Renal cortex interstitium (tissue), 11 donors: ENCODE results near the gene SLC17A4. TPM values are rescaled to one million over a fixed set of nuclear protein-coding genes. Genes with fewer than 3 reads are reported as not detected.

Experiments
- DNase-seq, 11 donors: peaks; one replicate each; pipeline ENCODE4 v3.0.0-alpha.2; 2013; ENCODE audit warnings: low read depth in 9 of 11, low spot score in 4 of 11; ENCODE audit errors: extremely low read depth in 1 of 11
- polyA plus RNA-seq, 3 donors: library from polyadenylated mRNA; unstranded; fragments of 120-200 nt; gene quantifications; one replicate each; pipeline ENCODE4 v1.2.1, GENCODE V29; 2013; ENCODE audit not compliant: insufficient read length in 3 of 3

SLC17A4 gene
- polyA plus RNA-seq, 3 donors, result 1.2 to 2.5 (median 1.6) TPM

DNA sequence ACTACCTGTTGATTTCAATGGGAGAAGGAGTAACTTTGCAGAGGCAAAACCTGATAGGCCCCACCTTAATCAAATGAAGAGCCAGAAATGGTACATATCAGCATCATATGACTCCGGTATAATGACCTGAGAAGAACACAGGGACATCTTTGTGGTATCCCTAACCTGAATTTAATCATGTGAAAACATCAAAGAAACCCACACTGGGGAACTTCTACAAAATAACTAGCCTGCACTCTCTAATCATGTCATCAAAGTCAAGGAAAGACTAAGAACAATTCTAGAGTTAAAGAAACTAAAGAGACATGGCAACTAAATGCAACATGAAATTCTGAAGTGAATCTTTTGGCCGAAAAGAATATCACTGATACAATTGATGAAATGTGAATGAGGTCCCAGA, 34.9 kb downstream of the SLC17A4 start:
- DNase-seq, result no peak

DNA sequence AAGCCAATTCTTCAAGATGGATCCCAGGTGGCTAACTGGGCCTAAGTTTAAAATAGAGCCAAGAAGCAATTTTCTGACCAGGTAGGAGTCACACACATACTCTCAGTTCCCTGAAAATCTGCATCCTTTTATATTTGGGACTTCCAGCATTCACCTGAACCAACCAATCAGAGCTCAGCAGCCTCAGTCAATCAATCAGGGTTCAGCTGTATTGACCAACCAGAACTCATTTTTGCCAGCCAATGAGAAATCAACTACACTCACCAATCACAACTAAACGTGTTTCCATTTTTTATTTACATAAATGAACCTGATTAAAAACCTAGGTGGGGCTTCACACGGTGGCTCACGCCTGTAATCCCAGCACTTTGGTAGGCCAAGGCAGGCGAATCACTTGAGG, 37.5 kb downstream of the SLC17A4 start:
- DNase-seq, result no peak

DNA sequence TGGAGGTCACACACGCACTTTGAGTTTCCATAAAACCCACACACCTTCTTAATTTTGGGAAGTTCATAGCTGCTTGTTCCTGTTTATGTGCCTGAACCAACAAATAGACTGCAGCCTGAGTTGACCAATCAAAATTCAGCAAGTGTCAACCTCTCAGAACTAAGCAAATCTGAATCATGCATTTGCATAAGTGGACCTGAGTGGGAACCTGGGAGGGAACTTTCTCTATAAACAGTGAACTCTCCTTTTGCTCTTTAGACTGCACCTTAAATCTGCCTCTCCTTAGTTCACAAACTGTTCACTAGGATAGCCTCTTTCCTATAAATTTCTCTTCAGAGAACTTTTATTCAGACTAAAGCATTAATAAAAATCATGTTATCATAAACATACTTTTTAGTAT, 39.4 kb downstream of the SLC17A4 start:
- DNase-seq, result no peak

DNA sequence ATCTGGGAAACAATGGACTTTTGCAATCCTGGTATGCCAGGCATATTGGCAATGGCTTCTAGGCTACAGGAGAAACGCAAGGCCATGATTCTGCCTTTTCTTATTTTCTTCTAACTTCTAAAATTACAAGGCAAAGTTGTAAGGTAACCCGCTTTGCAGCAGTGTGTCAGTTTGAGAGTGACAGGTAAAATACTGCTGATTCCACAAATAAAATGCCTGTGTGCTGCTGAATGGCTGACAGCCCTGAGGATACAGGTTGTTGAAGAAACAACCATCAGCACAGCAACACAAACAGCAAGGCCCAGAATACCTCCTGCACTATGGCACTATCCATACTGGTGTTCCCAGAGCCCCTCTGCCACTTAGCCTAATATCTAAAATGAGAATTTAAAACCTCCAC, 40.2 kb downstream of the SLC17A4 start:
- DNase-seq, result no peak

DNA sequence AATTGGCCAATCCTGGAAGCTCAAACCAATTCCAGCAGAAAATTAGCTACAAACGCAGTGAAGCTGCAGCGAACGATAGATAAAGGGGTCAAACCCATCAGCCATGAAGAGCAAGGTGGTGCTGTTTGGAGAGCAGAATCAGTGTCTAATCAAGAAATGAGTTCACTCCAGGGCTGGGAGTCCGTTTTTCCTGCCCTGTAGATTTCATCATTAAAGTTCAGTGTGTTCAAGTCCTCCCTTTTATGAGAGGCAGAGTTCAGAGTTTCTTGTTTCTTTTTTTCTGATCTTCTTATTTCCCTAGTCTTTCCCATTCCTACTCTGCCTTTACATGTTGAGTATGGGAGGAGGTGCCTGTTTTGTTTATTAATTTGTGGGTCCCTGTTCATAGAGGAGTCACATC, 46.9 kb downstream of the SLC17A4 start:
- DNase-seq, result no peak

DNA sequence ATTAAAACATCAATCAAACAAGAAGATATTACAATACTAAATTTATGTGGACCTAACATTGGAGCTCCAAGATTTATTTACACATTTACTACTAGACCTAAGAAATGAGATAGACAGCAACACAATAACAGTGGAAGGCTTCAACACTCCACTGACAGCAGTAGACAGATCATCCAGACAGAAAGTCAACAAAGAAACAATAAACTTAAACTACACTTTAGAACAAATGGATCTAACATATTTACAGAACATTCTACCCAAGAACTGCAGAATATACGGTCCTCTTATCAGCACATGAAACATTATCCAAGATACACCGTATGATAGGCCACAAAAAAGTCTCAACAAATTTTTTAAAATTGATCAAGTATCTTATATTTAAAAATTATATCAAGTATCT, 50.3 kb downstream of the SLC17A4 start:
- DNase-seq, result no peak

DNA sequence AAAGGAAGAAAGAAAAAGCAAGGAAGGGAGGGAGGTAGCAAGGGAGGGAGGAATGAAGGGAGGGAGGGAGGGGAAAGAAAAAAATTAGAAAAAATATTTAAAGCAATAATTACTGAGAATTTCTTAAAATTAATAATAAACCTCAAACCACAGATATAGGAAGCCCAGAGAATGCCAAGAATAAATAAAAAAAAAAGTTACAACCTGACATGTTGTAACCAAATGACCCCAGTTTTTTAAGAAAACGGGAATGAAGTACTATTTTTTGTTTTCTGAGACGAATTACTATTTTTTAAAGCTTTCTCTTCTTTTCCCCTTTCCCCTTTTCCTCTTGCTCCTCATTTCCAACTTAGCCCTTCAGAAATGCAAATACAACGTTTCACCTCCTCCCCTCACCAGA, 60.7 kb downstream of the SLC17A4 start:
- DNase-seq, result no peak

DNA sequence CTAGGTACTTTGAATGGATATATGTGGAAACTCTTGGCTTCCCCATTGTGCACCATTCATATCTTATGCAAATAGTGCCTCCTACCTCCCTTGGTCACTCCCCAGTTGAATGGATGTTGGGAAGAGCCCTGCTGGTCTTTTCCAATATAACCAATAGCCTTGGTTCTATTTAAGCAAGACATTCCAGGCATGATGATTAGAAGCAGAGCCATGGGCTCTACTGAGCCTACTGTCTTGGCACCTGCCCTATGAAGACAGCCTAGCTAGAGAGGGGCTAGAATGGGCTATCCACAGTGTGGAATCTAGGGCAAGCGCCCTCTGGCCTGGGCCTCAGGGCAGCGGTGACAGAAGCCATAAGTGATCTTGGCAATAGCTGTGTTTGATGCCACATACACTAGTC, 61.7 kb downstream of the SLC17A4 start:
- no peak for DNase-seq

DNA sequence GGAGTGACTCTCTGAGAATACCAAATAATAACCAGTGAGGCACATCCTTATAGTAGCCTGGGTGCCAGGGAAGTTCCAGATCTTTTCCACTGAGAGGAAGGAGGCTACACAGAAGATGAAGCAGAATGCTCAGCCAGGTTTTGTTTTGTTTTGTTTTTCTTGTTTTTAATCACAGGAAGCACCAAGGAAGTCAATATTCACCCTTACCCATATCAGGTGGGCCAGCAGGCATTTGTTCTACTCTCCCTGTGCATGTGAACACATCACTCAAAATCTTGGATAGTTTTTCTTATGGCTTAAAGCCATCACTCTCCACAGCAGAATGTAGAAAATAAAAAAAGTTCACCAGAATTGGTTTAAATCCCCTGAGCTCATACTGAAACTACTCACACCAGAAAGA, 66.8 kb downstream of the SLC17A4 start:
- no peak for DNase-seq

DNA sequence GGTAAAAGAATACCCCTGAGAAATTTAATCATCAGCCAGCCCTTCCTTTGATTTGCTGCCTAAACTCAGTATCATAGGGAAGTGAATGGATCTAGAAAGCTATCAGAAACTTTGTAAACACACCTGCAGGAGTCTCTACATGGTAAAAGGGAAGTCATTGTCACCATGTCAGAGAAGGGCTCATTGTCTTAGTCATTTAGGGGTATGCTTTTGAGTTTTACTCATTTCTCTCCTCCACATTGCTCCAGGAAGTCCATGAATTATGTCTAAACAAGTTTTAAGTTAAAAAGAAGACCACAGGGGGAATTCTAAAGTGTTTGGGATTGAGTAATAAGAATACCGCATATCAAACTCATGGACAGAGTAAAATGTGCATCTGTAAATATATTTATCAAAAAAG, 74.8 kb downstream of the SLC17A4 start:
- DNase-seq, result no peak

DNA sequence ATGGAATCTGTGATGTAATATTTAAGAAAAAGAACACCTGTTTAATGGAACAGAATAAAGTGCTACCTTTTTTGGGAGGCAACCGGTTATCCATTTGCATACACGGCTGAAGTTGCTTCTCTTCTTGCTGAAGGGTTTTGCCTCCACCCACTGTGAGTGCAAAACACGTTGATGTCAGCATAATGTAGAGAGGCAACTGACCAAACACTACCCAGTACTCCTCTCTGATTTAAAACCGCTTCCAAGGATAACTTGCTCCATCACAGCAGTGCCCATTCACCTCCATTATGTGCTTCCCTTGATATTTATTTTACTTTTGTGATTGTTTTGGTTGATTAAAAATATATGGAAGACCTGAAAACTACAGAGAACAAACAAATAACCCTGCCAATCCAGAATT, 75.9 kb downstream of the SLC17A4 start:
- DNase-seq, result no peak

Other genes starting within 250 kb of the SLC17A4 start
- gene SCGN, start 102.5 kb upstream of the SLC17A4 start, polyA plus RNA-seq, result under 1 TPM; 0.14 to 0.34 (median 0.22) TPM
- gene SLC17A1, start 77.3 kb downstream of the SLC17A4 start, polyA plus RNA-seq, result 10 to 100 TPM; 24.6 to 32.4 (median 30.1) TPM
- gene SLC17A3, start 119.5 kb downstream of the SLC17A4 start, polyA plus RNA-seq, result 1 to 10 TPM in 1 of 3 donors, under 1 TPM in 2; 0.66 to 1.2 (median 0.74) TPM
- 1 to 10 TPM in 1 of 3 donors, under 1 TPM in 2; 0.42 to 1.6 (median 0.58) TPM for gene SLC17A2, start 175.9 kb downstream of the SLC17A4 start, polyA plus RNA-seq
- 10 to 100 TPM in 2 of 3 donors, 1 to 10 TPM in 1; 9.4 to 14.8 (median 10.0) TPM for gene TRIM38, start 208.1 kb downstream of the SLC17A4 start, polyA plus RNA-seq